ENCODE data around the gene KCNIP4.

The KCNIP4 gene

GRCh38 chr4:21811565-21811964, 137.0 kb downstream of the KCNIP4 start:
- DNase-seq (ENCODE audit: low read depth) = no peak
- H3K4me3 ChIP-seq (ENCODE audit: low read depth, low read length) = no peak overlapping the region
- no peak for TF ChIP-seq CTCF (IDR thresholded peaks at IDR 0.05; ENCODE audit: low read depth, low read length, missing control alignments)

GRCh38 chr4:21806991-21807390, 141.6 kb downstream of the KCNIP4 start:
- DNase-seq (ENCODE audit: low read depth) = no peak
- no peak overlapping the region for H3K4me3 ChIP-seq (ENCODE audit: low read depth, low read length)
- no peak for TF ChIP-seq CTCF (IDR thresholded peaks at IDR 0.05; ENCODE audit: low read depth, low read length, missing control alignments)

- DNase-seq (ENCODE audit: low read depth) = no peak
- H3K4me3 ChIP-seq (ENCODE audit: low read depth, low read length) = no peak overlapping the region
- TF ChIP-seq CTCF (IDR thresholded peaks at IDR 0.05; ENCODE audit: low read depth, low read length, missing control alignments) = no peak
These were observed 146.2 kb downstream of the KCNIP4 start for GRCh38 chr4:21802406-21802805.

- no peak for TF ChIP-seq CTCF (IDR thresholded peaks at IDR 0.05; ENCODE audit: low read depth, low read length, missing control alignments)
- DNase-seq (ENCODE audit: low read depth) = no peak
- H3K4me3 ChIP-seq (ENCODE audit: low read depth, low read length) = no peak overlapping the region
These were observed 146.7 kb downstream of the KCNIP4 start for GRCh38 chr4:21801661-21802385.

- TF ChIP-seq CTCF (IDR thresholded peaks at IDR 0.05; ENCODE audit: low read depth, low read length, missing control alignments) = no peak
- no peak for DNase-seq (ENCODE audit: low read depth)
- H3K4me3 ChIP-seq (ENCODE audit: low read depth, low read length) = no peak overlapping the region
These were observed 153.5 kb downstream of the KCNIP4 start for GRCh38 chr4:21795091-21795490.

- no peak overlapping the region for H3K4me3 ChIP-seq (ENCODE audit: low read depth, low read length)
- TF ChIP-seq CTCF (IDR thresholded peaks at IDR 0.05; ENCODE audit: low read depth, low read length, missing control alignments) = no peak
- no peak for DNase-seq (ENCODE audit: low read depth)
These were observed 155.8 kb downstream of the KCNIP4 start for GRCh38 chr4:21792736-21793135.

GRCh38 chr4:21790438-21791029, 158.0 kb downstream of the KCNIP4 start:
- no peak for DNase-seq (ENCODE audit: low read depth)
- TF ChIP-seq CTCF (IDR thresholded peaks at IDR 0.05; ENCODE audit: low read depth, low read length, missing control alignments) = peak; percentile 39
- no peak overlapping the region for H3K4me3 ChIP-seq (ENCODE audit: low read depth, low read length)
